HepG2 (cell line): ENCODE data around the gene CDC6. TPM values are rescaled to one million over a fixed set of nuclear protein-coding genes. Genes with fewer than 3 reads are reported as not detected.

Source experiments
- DDIT3 ChIP-seq: sonication (generic); formaldehyde crosslinking; IDR thresholded peaks from 2 replicates; pipeline ENCODE4 v1.4.0; 2020; ENCODE audit warnings: mild to moderate bottlenecking, missing genetic modification reagents
- FOXA3 ChIP-seq: IDR thresholded peaks from 2 replicates; pipeline ENCODE4 v1.6.1; 2016; ENCODE audit warnings: missing genetic modification reagents, missing compliant biosample characterization
- HHEX ChIP-seq: IDR thresholded peaks from 2 replicates; pipeline ENCODE4 v1.6.1; 2016; ENCODE audit warnings: control low read depth
- JARID2 ChIP-seq: sonication (generic); formaldehyde crosslinking; IDR thresholded peaks from 2 replicates; pipeline ENCODE4 v1.8.1; 2023; ENCODE audit warnings: missing genetic modification reagents, inconsistent platforms; ENCODE audit not compliant: insufficient replicate concordance
- MLLT10 ChIP-seq: sonication (generic); formaldehyde crosslinking; IDR thresholded peaks from 2 replicates; pipeline ENCODE4 v1.4.0; 2020; ENCODE audit warnings: missing genetic modification reagents
- ZNF101 ChIP-seq: sonication (generic); formaldehyde crosslinking; IDR thresholded peaks from 2 replicates; pipeline ENCODE4 v1.4.0; 2020; ENCODE audit warnings: mild to moderate bottlenecking, low read depth, missing genetic modification reagents, borderline replicate concordance
- ZNF34 ChIP-seq: sonication (generic); formaldehyde crosslinking; IDR thresholded peaks from 2 replicates; pipeline ENCODE4 v1.4.0; 2020; ENCODE audit warnings: mild to moderate bottlenecking, missing genetic modification reagents, borderline replicate concordance
- ZNF513 ChIP-seq: sonication (generic); formaldehyde crosslinking; conservative IDR thresholded peaks from 2 replicates; pipeline ENCODE4 v1.5.0; 2020; ENCODE audit warnings: missing genetic modification reagents
- ZSCAN5A ChIP-seq: sonication (generic); formaldehyde crosslinking; IDR thresholded peaks from 2 replicates; pipeline ENCODE4 v1.8.0; 2022; ENCODE audit warnings: mild to moderate bottlenecking, missing genetic modification reagents, borderline replicate concordance
- polyA plus RNA-seq, 8 experiments: library from polyadenylated mRNA; depleted of rRNA in 3 of 8; stranded (reverse) in 7 of 8; unstranded in 1 of 8; fragments of >200 nt; fragmentation: Illumina TruSeq in 4 of 8; extraction: Trizol in 4 of 8; gene quantifications; 2 replicates each; pipeline versions ENCODE4 v1.2.1 to v1.2.3, GENCODE V29; 2011 to 2016; ENCODE audit warnings: low read depth in 4 of 8, missing spikeins in 1 of 8, mixed read lengths in 1 of 8; ENCODE audit not compliant: insufficient read depth in 1 of 8
- total RNA-seq, 5 experiments: library from RNA; depleted of rRNA; stranded (reverse); fragments of >200 nt; fragmentation: Illumina TruSeq; extraction: Trizol; gene quantifications; 2 replicates each; pipeline ENCODE4 v1.2.3, GENCODE V29; 2016; ENCODE audit warnings: low read depth in 1 of 5
- TF ChIP-seq, protein P1 (sequence below): sonication (generic); formaldehyde crosslinking; IDR thresholded peaks from 2 replicates; pipeline ENCODE4 v1.4.0; 2020; ENCODE audit warnings: mild to moderate bottlenecking, missing genetic modification reagents
- TF ChIP-seq, protein P2 (sequence below): sonication (generic); formaldehyde crosslinking; IDR thresholded peaks from 2 replicates; pipeline ENCODE4 v1.5.0; 2020; ENCODE audit warnings: mild to moderate bottlenecking, missing genetic modification reagents, moderate library complexity
- TF ChIP-seq, protein P3 (sequence below): sonication (generic); formaldehyde crosslinking; IDR thresholded peaks from 2 replicates; pipeline ENCODE4 v1.9.0; 2022; ENCODE audit warnings: low read depth, missing genetic modification reagents

Gene CDC6
- total and polyA plus RNA-seq, 2 of the 13 experiments (the other 11 are each of a cell fraction or from before 2014, with no cell fraction given) = 17.4 to 114 TPM

GRCh38 chr17:40326014-40326831 is 38.5 kb downstream of the CDC6 start (continued):
- TF ChIP-seq DDIT3 (no peak), ZNF513 (no peak), FOXA3 (peak; percentile 76), MLLT10 (no peak), HHEX (CRISPR knock-in tag) (peak; percentile 88), JARID2 (CRISPR knock-in tag) (no peak), ZSCAN5A (no peak), ZNF34 (0 out of 2 replicates have a peak, but pooled peaks have one; percentile 56), ZNF101 (no peak)
- TF ChIP-seq, protein P1, sequence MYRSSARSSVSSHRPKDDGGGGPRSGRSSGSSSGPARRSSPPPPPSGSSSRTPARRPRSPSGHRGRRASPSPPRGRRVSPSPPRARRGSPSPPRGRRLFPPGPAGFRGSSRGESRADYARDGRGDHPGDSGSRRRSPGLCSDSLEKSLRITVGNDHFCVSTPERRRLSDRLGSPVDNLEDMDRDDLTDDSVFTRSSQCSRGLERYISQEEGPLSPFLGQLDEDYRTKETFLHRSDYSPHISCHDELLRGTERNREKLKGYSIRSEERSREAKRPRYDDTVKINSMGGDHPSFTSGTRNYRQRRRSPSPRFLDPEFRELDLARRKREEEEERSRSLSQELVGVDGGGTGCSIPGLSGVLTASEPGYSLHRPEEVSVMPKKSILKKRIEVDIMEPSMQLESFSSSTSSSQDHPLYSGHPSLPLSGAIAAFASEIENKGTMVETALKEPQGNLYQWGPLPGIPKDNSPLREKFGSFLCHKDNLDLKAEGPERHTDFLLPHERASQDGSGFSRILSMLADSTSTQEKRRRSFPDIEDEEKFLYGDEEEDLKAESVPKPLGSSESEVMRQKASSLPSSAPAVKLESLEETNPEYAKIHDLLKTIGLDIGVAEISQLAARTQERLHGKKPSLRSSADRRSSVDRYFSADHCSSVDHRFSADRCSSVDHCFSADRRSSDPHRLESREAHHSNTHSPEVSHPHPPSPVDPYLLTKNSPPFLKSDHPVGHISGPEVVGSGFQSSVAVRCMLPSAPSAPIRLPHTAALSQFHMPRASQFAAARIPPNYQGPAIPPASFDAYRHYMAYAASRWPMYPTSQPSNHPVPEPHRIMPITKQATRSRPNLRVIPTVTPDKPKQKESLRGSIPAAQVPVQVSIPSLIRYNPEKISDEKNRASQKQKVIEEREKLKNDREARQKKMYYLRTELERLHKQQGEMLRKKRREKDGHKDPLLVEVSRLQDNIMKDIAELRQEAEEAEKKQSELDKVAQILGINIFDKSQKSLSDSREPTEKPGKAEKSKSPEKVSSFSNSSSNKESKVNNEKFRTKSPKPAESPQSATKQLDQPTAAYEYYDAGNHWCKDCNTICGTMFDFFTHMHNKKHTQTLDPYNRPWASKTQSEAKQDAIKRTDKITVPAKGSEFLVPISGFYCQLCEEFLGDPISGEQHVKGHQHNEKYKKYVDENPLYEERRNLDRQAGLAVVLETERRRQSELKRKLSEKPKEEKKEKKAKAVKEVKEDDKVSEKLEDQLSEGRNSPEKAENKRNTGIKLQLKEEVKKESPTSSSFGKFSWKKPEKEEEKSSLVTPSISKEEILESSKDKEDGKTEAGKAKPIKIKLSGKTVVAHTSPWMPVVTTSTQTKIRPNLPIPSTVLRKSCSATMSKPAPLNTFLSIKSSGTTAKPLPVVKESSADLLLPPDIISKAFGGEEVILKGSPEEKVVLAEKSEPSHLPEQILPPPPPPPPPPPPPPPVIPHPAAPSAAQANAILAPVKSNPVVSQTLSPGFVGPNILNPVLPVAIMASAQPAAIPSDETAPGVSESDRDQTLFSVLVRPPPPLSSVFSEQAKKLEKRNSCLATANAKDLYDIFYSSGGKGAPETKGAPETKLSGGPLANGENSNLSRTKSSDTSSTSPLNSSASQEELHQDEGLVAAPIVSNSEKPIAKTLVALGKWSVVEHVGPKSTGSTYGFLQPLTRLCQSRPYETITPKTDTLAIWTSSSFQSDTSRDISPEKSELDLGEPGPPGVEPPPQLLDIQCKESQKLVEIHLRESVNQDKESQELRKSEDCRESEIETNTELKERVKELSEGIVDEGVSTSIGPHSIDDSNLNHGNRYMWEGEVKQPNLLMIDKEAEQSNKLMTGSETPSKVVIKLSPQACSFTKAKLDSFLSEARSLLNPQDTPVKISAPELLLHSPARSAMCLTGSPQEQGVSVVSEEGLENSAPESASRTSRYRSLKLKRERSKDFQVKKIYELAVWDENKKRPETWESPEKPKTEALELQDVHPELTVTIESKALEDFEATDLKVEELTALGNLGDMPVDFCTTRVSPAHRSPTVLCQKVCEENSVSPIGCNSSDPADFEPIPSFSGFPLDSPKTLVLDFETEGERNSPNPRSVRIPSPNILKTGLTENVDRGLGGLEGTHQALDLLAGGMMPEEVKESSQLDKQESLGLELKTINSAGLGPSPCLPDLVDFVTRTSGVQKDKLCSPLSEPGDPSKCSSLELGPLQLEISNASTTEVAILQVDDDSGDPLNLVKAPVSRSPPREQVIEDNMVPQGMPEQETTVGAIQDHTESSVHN (CRISPR knock-in tag) = no peak
- TF ChIP-seq, protein P2, sequence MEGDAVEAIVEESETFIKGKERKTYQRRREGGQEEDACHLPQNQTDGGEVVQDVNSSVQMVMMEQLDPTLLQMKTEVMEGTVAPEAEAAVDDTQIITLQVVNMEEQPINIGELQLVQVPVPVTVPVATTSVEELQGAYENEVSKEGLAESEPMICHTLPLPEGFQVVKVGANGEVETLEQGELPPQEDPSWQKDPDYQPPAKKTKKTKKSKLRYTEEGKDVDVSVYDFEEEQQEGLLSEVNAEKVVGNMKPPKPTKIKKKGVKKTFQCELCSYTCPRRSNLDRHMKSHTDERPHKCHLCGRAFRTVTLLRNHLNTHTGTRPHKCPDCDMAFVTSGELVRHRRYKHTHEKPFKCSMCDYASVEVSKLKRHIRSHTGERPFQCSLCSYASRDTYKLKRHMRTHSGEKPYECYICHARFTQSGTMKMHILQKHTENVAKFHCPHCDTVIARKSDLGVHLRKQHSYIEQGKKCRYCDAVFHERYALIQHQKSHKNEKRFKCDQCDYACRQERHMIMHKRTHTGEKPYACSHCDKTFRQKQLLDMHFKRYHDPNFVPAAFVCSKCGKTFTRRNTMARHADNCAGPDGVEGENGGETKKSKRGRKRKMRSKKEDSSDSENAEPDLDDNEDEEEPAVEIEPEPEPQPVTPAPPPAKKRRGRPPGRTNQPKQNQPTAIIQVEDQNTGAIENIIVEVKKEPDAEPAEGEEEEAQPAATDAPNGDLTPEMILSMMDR = no peak
- TF ChIP-seq, protein P3, sequence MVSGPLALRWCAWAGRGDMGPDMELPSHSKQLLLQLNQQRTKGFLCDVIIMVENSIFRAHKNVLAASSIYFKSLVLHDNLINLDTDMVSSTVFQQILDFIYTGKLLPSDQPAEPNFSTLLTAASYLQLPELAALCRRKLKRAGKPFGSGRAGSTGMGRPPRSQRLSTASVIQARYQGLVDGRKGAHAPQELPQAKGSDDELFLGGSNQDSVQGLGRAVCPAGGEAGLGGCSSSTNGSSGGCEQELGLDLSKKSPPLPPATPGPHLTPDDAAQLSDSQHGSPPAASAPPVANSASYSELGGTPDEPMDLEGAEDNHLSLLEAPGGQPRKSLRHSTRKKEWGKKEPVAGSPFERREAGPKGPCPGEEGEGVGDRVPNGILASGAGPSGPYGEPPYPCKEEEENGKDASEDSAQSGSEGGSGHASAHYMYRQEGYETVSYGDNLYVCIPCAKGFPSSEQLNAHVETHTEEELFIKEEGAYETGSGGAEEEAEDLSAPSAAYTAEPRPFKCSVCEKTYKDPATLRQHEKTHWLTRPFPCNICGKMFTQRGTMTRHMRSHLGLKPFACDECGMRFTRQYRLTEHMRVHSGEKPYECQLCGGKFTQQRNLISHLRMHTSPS (CRISPR knock-in tag) = peak; percentile 48; the same call in 1 of the 2 replicates
